Jurkat, Clone E6-1 (cell line): ENCODE results near the gene FAM107B.

ENCODE experiments used
- DNase-seq: peaks from one replicate; pipeline ENCODE4 v3.0.0-alpha.2; 2011; ENCODE audit warnings: low read depth, low spot score
- H3K4me3 ChIP-seq: 2 replicates; pipeline ENCODE4 v1.5.1; 2011; ENCODE audit warnings: mild to moderate bottlenecking, low read length, control low read depth, moderate library complexity

FAM107B gene

GRCh38 chr10:14500172-14500765 lies 274.4 kb downstream of the FAM107B start:
- H3K4me3 ChIP-seq, result no peak overlapping the region
- no peak for DNase-seq

DNA sequence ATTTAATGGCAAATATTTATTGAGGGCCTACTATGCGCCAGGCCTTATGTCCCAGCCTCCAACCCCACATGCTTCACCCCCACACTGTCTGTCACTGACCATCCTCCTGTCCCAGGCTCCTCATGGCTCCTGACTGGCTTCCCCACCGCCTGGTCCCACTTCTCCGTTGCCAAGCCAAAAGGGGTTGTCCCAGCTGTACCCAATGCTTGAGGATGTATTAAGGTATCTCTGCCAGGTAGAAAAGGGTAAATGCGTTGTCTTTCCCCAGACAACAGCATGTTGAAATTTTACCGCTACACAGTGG lies 275.1 kb downstream of the FAM107B start:
- no peak overlapping the region for H3K4me3 ChIP-seq

DNA sequence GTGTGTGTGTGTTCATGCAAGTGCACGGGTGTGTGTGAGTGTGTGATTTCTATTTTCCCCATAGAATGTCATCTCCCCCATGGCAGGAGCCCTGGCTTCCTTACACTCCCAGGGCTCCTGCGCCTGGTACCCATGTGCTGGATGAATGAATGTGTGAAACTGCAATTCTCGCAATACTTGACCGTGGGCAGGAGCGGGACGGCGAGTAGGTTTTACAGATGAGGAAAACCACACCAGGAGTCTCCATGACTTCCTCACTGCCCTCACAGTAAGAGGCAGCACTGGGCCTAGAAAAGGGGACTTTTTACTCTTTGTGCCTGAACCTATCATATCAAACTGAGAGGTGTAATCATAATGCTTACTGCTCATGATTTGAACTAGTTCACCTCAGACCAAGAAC lies 276.4 kb downstream of the FAM107B start:
- no peak overlapping the region for H3K4me3 ChIP-seq

More for the DNA sequence above, 275.1 kb downstream of the FAM107B start:
- DNase-seq, result no peak

DNA sequence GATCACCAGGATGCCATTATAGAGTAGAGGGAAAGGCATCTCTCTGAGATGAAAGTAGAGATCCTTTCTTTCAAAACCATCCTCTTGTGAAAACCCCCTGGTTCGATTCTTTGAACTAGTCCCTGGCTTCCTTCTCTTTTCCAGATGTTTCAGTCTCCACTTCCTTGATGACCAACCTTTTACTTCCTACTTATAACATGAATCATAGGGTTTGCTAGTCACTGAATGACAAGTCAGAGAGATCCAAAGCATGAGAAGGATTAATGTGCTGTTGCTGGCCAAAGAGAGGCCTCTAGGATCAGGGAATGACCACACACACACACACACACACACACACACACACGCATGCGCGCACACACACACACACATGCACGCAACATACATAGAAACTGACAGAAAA lies 282.9 kb downstream of the FAM107B start:
- H3K4me3 ChIP-seq, result no peak overlapping the region
- no peak for DNase-seq

More for the DNA sequence above, 276.4 kb downstream of the FAM107B start:
- no peak for DNase-seq

- no peak for DNase-seq
- H3K4me3 ChIP-seq, result no peak overlapping the region
Observed at GRCh38 chr10:14489522-14490177, 285.0 kb downstream of the FAM107B start.

DNA sequence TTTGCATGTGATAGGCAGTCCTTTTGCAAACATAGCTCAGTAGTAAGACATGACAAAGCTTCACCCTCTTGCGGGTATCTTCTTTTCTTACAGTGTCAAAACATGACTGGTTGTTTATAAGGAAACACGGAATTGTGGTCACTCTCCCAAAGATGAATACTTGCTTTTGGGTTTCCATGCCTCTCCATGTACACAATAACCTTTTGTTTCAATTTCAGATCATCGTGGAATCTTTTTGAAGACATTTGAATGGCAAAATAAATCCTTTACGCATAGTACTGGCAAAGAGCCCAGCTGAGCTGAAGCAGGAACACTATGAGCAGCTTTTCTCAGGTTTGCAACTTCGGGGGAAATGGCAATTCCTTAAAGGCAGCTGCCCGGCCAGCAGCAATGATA lies 287.2 kb downstream of the FAM107B start:
- no peak overlapping the region for H3K4me3 ChIP-seq
- no peak for DNase-seq

GRCh38 chr10:14486777-14487487 lies 287.8 kb downstream of the FAM107B start:
- DNase-seq, result no peak

DNA sequence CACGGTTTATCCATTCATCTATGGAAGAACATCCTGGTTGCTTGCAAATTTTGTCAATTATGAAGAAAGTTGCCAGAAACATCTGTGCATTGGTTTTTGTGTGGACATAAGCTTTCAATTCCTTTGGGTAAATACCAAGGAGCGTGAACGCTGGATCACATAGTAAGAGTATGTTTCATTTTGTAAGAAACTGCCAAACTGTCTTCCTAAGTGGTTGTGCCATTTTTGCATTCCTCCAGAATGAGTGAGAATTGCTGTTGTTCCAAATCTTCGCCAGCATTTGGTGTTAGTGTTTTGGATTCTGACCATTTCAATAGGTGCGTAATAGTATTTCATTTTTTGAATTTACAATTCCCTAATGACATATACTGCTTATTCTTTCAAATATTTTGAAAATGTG lies 288.7 kb downstream of the FAM107B start:
- DNase-seq, result no peak
- H3K4me3 ChIP-seq, result no peak overlapping the region

More at GRCh38 chr10:14486777-14487487, 287.8 kb downstream of the FAM107B start:
- H3K4me3 ChIP-seq, result no peak overlapping the region

- no peak for DNase-seq
Observed at GRCh38 chr10:14483417-14483816, 291.3 kb downstream of the FAM107B start.

DNA sequence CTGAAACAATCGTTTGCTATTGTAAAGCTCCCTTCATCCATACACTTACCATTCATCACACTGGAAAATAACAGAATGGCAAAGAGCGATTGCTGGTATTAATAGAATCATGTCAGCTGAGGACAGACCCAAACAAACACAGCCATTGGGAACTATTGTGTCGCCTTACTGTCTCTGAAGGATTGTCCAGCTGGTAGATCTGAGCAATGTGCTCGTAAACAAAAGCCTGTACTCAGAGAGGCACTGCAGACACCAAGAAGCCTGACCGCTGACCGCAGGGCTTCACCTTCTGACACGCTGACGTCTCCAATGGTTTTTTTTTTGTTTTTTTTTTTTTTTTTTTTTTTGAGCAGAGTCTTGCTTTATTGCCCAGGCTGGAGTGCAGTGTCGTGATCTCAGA lies 292.9 kb downstream of the FAM107B start:
- DNase-seq, result no peak
- H3K4me3 ChIP-seq, result no peak overlapping the region

More at GRCh38 chr10:14483417-14483816, 291.3 kb downstream of the FAM107B start:
- no peak overlapping the region for H3K4me3 ChIP-seq

DNA sequence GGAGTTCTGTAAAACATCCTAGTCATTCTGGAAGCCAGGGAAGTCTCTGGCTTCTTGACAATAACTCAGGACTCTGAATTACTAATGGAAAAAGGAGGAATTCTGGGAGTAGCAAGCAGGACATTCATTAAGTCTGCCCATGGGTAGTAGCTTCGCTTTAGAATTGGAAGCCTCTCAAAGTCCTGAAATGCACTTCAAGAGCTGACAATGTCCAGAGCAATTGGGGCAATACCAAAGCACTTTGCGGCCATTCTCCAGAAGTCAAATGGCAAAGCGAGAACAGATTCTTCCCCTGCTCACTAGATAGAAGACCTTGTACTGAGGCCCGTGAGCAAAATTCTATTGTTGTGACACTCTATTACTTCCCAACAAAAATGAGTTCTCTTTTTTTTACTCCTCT lies 293.7 kb downstream of the FAM107B start:
- no peak for DNase-seq
- H3K4me3 ChIP-seq, result no peak overlapping the region

- no peak for DNase-seq
- no peak overlapping the region for H3K4me3 ChIP-seq
Observed at GRCh38 chr10:14478604-14479003, 296.1 kb downstream of the FAM107B start.

- DNase-seq, result no peak
- H3K4me3 ChIP-seq, result no peak overlapping the region
Observed at GRCh38 chr10:14478201-14478600, 296.5 kb downstream of the FAM107B start.

DNA sequence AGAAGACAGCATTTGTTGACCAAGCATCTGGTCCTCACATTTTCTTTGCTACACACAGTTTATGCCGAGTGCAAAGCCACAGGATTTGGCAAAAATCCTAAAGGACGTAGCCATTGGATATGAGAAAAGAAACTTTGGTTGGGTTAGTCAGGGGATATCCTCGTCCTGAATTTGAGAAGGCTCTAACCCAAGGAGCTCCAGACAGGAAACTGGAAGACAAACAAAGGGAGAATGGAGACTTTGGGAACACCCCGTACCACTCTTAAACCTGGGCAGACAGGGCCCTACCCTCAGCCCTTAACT lies 297.3 kb downstream of the FAM107B start:
- no peak overlapping the region for H3K4me3 ChIP-seq
- DNase-seq, result no peak

DNA sequence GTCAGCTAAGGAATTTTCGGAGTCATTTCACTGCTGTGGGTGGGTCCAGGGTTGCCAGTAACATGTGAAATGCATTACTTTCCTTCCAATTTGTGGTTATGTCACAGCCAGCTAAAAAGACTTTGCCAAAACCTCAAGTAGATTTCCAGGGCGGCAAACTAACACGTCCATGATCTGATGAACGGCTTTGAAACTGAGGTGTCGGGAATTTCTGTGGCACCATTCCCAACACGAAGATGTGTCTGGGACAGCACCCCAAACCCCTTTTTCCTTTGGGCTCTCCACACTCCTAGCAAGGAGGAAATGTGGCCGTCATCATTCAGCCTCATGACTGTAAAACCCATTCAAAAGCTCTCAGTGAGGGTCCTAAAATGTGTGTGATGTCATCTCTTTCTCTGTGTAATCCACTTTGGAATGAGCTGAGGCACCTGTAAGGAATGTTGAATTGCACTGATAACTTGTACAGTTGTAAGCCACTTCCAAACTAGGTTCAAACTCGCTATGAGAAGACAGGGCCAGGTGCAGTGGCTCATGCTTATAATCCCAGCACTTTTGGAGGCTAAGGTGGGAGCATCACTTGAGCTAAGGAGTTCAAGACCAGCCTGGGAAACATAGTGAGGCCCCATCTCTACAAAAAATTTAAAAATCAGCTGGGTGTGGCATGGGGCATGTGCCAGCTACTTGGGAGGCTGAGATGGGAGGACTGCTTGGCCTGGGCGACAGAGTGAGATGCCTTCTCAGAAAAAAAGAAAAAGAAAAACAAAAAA lies 297.9 kb downstream of the FAM107B start:
- DNase-seq, result no peak
- H3K4me3 ChIP-seq, result no peak overlapping the region

DNA sequence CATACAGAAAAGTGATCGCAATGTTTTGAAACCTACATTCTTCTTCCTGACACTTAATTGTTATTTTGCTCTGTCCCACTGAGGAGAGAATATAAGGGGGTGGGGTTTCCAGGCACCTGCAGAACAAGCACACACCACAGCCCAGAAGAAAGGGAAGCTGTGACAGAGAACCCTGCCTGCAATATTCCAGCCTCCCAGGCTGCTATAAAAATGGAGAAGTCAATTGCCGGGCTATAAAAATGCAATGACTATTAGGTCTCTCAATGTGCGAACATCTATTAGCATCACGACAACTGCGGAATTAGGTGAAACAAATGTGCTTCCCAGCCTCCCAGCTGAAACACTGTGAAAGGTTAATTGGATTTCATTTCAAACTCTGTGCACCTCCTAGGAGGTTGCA lies 298.7 kb downstream of the FAM107B start:
- no peak overlapping the region for H3K4me3 ChIP-seq

GRCh38 chr10:14474656-14475055 lies 300.0 kb downstream of the FAM107B start:
- no peak for DNase-seq
- H3K4me3 ChIP-seq, result no peak overlapping the region

More for the DNA sequence above, 298.7 kb downstream of the FAM107B start:
- no peak for DNase-seq

- no peak for DNase-seq
Observed at GRCh38 chr10:14470920-14471319, 303.8 kb downstream of the FAM107B start.

GRCh38 chr10:14468726-14469125 lies 306.0 kb downstream of the FAM107B start:
- DNase-seq, result no peak
- H3K4me3 ChIP-seq, result no peak overlapping the region

More at GRCh38 chr10:14470920-14471319, 303.8 kb downstream of the FAM107B start:
- H3K4me3 ChIP-seq, result no peak overlapping the region
